IMR-90 (cell line): Measurements from ENCODE around the gene VWA8. TPM values are rescaled to one million over a fixed set of nuclear protein-coding genes. Genes with fewer than 3 reads are reported as not detected.

Experiments used
- ATAC-seq: fragments of 200-7000 bp; cut with Tn5 transposase; 2 replicates; pipeline ENCODE4 v1.9.1; 2020; ENCODE audit warnings: low read depth, mild to moderate bottlenecking, moderate library complexity
- BruUV-seq: library from RNA; stranded (reverse); fragments of 400-500 nt; replicated peaks from 2 replicates; lab custom pipeline; 2021; lab: Mats Ljungman, UMichigan
- CTCF ChIA-PET: fragments of 300-600 bp; formaldehyde crosslinking; extraction: SDS; loops from one replicate; lab custom pipeline; 2021; ENCODE audit warnings: antibody characterized with exemption; lab: Yijun Ruan, JAX
- POLR2A ChIA-PET: fragments of 300-600 bp; sonication (Branson Sonifier 250); formaldehyde crosslinking; loops from one replicate; lab custom pipeline; 2022; ENCODE audit warnings: antibody characterized with exemption; ENCODE audit not compliant: unreplicated experiment; lab: Charles Lee
- DNase-seq: peaks from one replicate; pipeline ENCODE4 v3.0.0; 2013
- H2AFZ ChIP-seq: replicated peaks from 2 replicates; pipeline ENCODE3; 2013; ENCODE audit warnings: low read length, mild to moderate bottlenecking; ENCODE audit not compliant: poor library complexity
- H2AK5ac ChIP-seq: 2 replicates; pipeline ENCODE4 v1.6.1; 2013; ENCODE audit warnings: low read depth, low read length, inconsistent platforms
- H2AK9ac ChIP-seq: replicated peaks from 2 replicates; pipeline ENCODE3; 2013; ENCODE audit warnings: mild to moderate bottlenecking, low read depth, low read length, moderate library complexity; ENCODE audit not compliant: poor library complexity
- H2BK120ac ChIP-seq: 2 replicates; pipeline ENCODE4 v1.6.1; 2013; ENCODE audit warnings: low read depth, low read length, inconsistent platforms
- H2BK15ac ChIP-seq: 3 replicates; pipeline ENCODE4 v1.6.1; 2013; ENCODE audit warnings: low read depth, low read length, inconsistent platforms
- H2BK20ac ChIP-seq: 2 replicates; pipeline ENCODE4 v1.6.1; 2013; ENCODE audit warnings: low read depth, mild to moderate bottlenecking, inconsistent platforms, low read length, moderate library complexity
- H2BK5ac ChIP-seq: 2 replicates; pipeline ENCODE4 v1.6.1; 2013; ENCODE audit warnings: mild to moderate bottlenecking, low read depth, low read length, inconsistent platforms; ENCODE audit not compliant: poor library complexity, severe bottlenecking
- H3K14ac ChIP-seq: replicated peaks from 2 replicates; pipeline ENCODE4 v1.6.1; 2013; ENCODE audit warnings: low read depth, low read length, inconsistent platforms
- H3K18ac ChIP-seq: 2 replicates; pipeline ENCODE4 v1.6.1; 2013; ENCODE audit warnings: low read depth, low read length, control low read depth
- H3K23ac ChIP-seq: 2 replicates; pipeline ENCODE4 v1.6.1; 2013; ENCODE audit warnings: low read depth, low read length, inconsistent platforms
- H3K27ac ChIP-seq: 2 replicates; pipeline ENCODE4 v1.5.1; 2013; ENCODE audit warnings: mild to moderate bottlenecking, control low read depth, low read length; ENCODE audit not compliant: insufficient read depth
- H3K27me3 ChIP-seq: 2 replicates; pipeline ENCODE4 v1.6.1; 2013; ENCODE audit warnings: low read length; ENCODE audit not compliant: control insufficient read depth, insufficient read depth
- H3K36me3 ChIP-seq: 2 replicates; pipeline ENCODE4 v1.6.1; 2013; ENCODE audit warnings: low read length, mixed read lengths; ENCODE audit not compliant: control insufficient read depth, insufficient read depth
- H3K4ac ChIP-seq: 2 replicates; pipeline ENCODE4 v1.6.1; 2013; ENCODE audit warnings: low read depth, low read length, inconsistent platforms
- H3K4me1 ChIP-seq: 2 replicates; pipeline ENCODE4 v1.6.1; 2013; ENCODE audit warnings: low read length, mixed read lengths; ENCODE audit not compliant: control insufficient read depth, insufficient read depth
- H3K4me2 ChIP-seq: 2 replicates; pipeline ENCODE4 v1.6.1; 2013; ENCODE audit warnings: low read depth, mild to moderate bottlenecking, control low read depth, low read length, moderate library complexity
- H3K4me3 ChIP-seq: 2 replicates; pipeline ENCODE4 v1.5.1; 2013; ENCODE audit warnings: low read depth, mild to moderate bottlenecking, control low read depth, low read length, moderate library complexity; ENCODE audit not compliant: insufficient read depth
- H3K56ac ChIP-seq: 2 replicates; pipeline ENCODE4 v1.6.1; 2013; ENCODE audit warnings: low read length, inconsistent platforms; ENCODE audit not compliant: insufficient read depth; ENCODE audit errors: extremely low read depth
- H3K79me1 ChIP-seq, 2 experiments: 2 replicates each; pipeline ENCODE4 v1.6.1; 2013; ENCODE audit warnings: low read length in 2 of 2, inconsistent platforms in 1 of 2, low read depth in 1 of 2
- H3K9ac ChIP-seq: 2 replicates; pipeline ENCODE4 v1.6.1; 2013; ENCODE audit warnings: low read depth, low read length, control low read depth
- H3K9me1 ChIP-seq: 2 replicates; pipeline ENCODE4 v1.6.1; 2013; ENCODE audit warnings: low read length, inconsistent platforms; ENCODE audit not compliant: insufficient read depth
- H3K9me3 ChIP-seq: 2 replicates; pipeline ENCODE4 v1.6.1; 2013; ENCODE audit warnings: low read length; ENCODE audit not compliant: control insufficient read depth, insufficient read depth
- H4K20me1 ChIP-seq: 2 replicates; pipeline ENCODE4 v1.6.1; 2013; ENCODE audit warnings: low read length, inconsistent platforms; ENCODE audit not compliant: insufficient read depth
- H4K5ac ChIP-seq: 2 replicates; pipeline ENCODE4 v1.6.1; 2013; ENCODE audit warnings: mild to moderate bottlenecking, low read depth, low read length, control low read depth
- H4K8ac ChIP-seq, 2 experiments: 2 replicates each; pipeline ENCODE4 v1.6.1; 2013; ENCODE audit warnings: low read depth in 2 of 2, low read length in 2 of 2, control low read depth in 1 of 2, inconsistent platforms in 1 of 2
- H4K91ac ChIP-seq: 2 replicates; pipeline ENCODE4 v1.6.1; 2013; ENCODE audit warnings: low read depth, low read length, inconsistent platforms; ENCODE audit not compliant: insufficient read depth
- BHLHE40 ChIP-seq: fragments of 150-350 bp; IDR thresholded peaks from 2 replicates; pipeline ENCODE4 v1.6.1; 2016; ENCODE audit warnings: mild to moderate bottlenecking, low read depth, low read length
- CEBPB ChIP-seq: IDR thresholded peaks from 2 replicates; pipeline ENCODE4 v1.6.1; 2012; ENCODE audit warnings: low read depth, low read length, improper control_type of control experiment
- CHD1 ChIP-seq: IDR thresholded peaks from 2 replicates; pipeline ENCODE4 v1.6.1; 2012; ENCODE audit warnings: low read depth, low read length, improper control_type of control experiment
- FOS ChIP-seq: fragments of 150-350 bp; IDR thresholded peaks from 2 replicates; pipeline ENCODE4 v1.6.1; 2016; ENCODE audit warnings: low read depth, low read length
- MAFK ChIP-seq: IDR thresholded peaks from 2 replicates; pipeline ENCODE4 v1.6.1; 2012; ENCODE audit warnings: low read depth, low read length, improper control_type of control experiment
- MAZ ChIP-seq: IDR thresholded peaks from 2 replicates; pipeline ENCODE4 v1.6.1; 2012; ENCODE audit warnings: low read depth, mild to moderate bottlenecking, low read length, improper control_type of control experiment, moderate library complexity, borderline replicate concordance
- MXI1 ChIP-seq: IDR thresholded peaks from 2 replicates; pipeline ENCODE4 v1.6.1; 2012; ENCODE audit warnings: low read depth, mild to moderate bottlenecking, low read length, moderate library complexity, borderline replicate concordance
- NFE2L2 ChIP-seq: fragments of 150-350 bp; IDR thresholded peaks from 2 replicates; pipeline ENCODE4 v1.6.1; 2016; ENCODE audit warnings: low read depth, mild to moderate bottlenecking, low read length
- POLR2A ChIP-seq: IDR thresholded peaks from 2 replicates; pipeline ENCODE4 v1.6.1; 2012; ENCODE audit warnings: mild to moderate bottlenecking, low read depth, low read length
- RAD21 ChIP-seq: IDR thresholded peaks from 2 replicates; pipeline ENCODE4 v1.6.1; 2012; ENCODE audit warnings: low read length, improper control_type of control experiment
- RCOR1 ChIP-seq: IDR thresholded peaks from 2 replicates; pipeline ENCODE4 v1.6.1; 2012; ENCODE audit warnings: mild to moderate bottlenecking, low read length, improper control_type of control experiment; ENCODE audit not compliant: insufficient replicate concordance
- RFX5 ChIP-seq: IDR thresholded peaks from 2 replicates; pipeline ENCODE4 v1.8.0; 2012; ENCODE audit warnings: low read depth, mild to moderate bottlenecking, low read length, moderate library complexity
- SMC3 ChIP-seq: fragments of 150-350 bp; IDR thresholded peaks from 2 replicates; pipeline ENCODE4 v1.6.1; 2016; ENCODE audit warnings: low read depth, mild to moderate bottlenecking, antibody characterized with exemption, low read length, moderate library complexity
- USF2 ChIP-seq: fragments of 150-350 bp; IDR thresholded peaks from 2 replicates; pipeline ENCODE4 v1.6.1; 2017; ENCODE audit warnings: mild to moderate bottlenecking, antibody characterized with exemption, low read length, low read depth
- WGBS, 2 experiments: methylation state at CpG; one replicate each; pipeline versions ENCODE4 v1.1.5 to v1.1.7; 2013; ENCODE audit warnings: missing lambda C conversion rate in 2 of 2; ENCODE audit not compliant: insufficient read length in 1 of 2; ENCODE audit errors: extremely low coverage in 2 of 2; 5-methylcytosine and 5-hydroxymethylcytosine counted together
- dilution Hi-C: fragments of 300-500 bp; cut with HindIII; formaldehyde crosslinking; loops from one replicate; pipeline ENCODE4 v1.14.3; 2018; ENCODE audit warnings: low sequenced_read_pairs; ENCODE audit not compliant: unreplicated experiment
- in situ Hi-C: fragments of 300-500 bp; cut with MboI; formaldehyde crosslinking; loops from 3 replicates; pipeline ENCODE4 v1.14.3; 2019; ENCODE audit warnings: low sequenced_read_pairs, inconsistent platforms, mixed read lengths
- intact Hi-C: fragments of 100-400 bp; cut with micrococcal nuclease; formaldehyde crosslinking; loops from 2 replicates; pipeline ENCODE4 v1.10.0; 2022
- polyA plus RNA-seq, 3 experiments: library from polyadenylated mRNA; depleted of rRNA; stranded (reverse); fragments of >200 nt; gene quantifications; 2 replicates each; pipeline ENCODE4 v1.2.3, GENCODE V29; 2012; ENCODE audit warnings: low replicate concordance in 1 of 3
- total RNA-seq: library from RNA; depleted of rRNA; stranded (reverse); fragments of >200 nt; gene quantifications from 2 replicates; pipeline ENCODE4 v1.2.3, GENCODE V29; 2012
- TF ChIP-seq, protein P1 (sequence below): conservative IDR thresholded peaks from 2 replicates; pipeline ENCODE4 v1.5.1; 2012; ENCODE audit warnings: mild to moderate bottlenecking, low read depth, low read length, improper control_type of control experiment

VWA8 gene
- total and polyA plus RNA-seq, 2 of the 4 experiments (the other 2 are of a cell fraction) = 5.9 to 18.3 TPM

DNA sequence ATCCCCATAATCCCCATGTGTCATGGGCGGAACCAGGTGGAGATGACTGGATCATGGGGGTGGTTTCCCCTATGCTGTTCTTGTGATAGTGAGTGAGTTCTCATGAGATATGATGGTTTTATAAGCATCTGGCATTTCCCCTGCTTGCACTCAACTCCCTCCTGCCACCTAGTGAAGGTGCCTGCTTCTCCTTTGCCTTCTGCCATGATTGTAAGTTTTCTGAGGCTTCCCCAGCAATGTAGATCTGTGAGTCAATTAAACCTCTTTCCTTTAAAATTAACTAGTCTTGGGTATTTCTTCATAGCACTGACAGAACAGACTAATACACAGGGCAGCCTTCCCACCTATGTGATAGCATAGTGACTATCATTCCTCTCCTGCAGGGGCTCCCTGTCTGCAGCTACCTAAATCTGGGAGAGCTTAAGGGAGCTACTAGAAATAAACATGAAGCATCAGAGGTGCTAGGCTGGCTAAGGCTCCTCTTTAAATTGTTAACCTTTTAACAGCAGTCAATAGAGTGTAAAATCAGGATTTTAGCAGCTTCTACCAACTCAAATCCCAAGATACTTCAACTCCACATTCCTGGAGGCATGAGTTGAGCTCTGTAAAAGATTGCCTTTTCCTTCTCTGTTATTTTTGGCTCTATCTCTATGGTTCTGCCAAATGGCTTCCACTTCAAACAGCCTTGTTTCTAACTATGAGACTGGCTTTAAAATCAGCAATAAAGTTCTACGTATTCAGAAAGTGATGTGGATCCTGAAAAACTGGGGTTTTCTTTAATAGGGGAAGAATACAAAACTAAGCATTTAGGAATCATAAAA is 112.3 kb downstream of the VWA8 start:
- dilution Hi-C loops (no loop called here), in situ Hi-C loops (no loop called here), intact Hi-C loops (no loop called here)
- no peak overlapping the region for H3K18ac ChIP-seq
- H4K8ac ChIP-seq = no peak overlapping the region
- no peaks in the 10 kb centered on the region for H3K27me3 ChIP-seq
- H3K4ac ChIP-seq = no peak overlapping the region
- POLR2A ChIA-PET = no interaction called here
- no peak overlapping the region for H2BK120ac ChIP-seq
- H2BK15ac ChIP-seq = no peak overlapping the region
- H2BK5ac ChIP-seq = no peak overlapping the region
- H2AK5ac ChIP-seq = no peak overlapping the region
- H3K23ac ChIP-seq = no peak overlapping the region
- DNase-seq (peak; percentile 52), ATAC-seq (peak; percentile 76)
- WGBS, 2 experiments = no CpG with 5 or more reads among the region's 2 CpGs
- no peaks in the 10 kb centered on the region for H3K9me3 ChIP-seq
- no peak overlapping the region for H3K4me2 ChIP-seq
- no peak overlapping the region for H3K27ac ChIP-seq
- no peaks in the 10 kb centered on the region for H4K20me1 ChIP-seq
- no peak overlapping the region for H2AK9ac ChIP-seq
- peaks cover 2% of the 10 kb centered on the region; the same call in 1 of the 2 replicates for H3K4me1 ChIP-seq
- no peaks in the 10 kb centered on the region for H3K9me1 ChIP-seq
- BruUV-seq = no TSS peak
- H3K9ac ChIP-seq = no peak overlapping the region
- no peak overlapping the region for H4K5ac ChIP-seq
- no peaks in the 10 kb centered on the region for H3K79me1 ChIP-seq
- no peak overlapping the region for H3K56ac ChIP-seq
- H4K91ac ChIP-seq = no peak overlapping the region
- no peak overlapping the region for H3K14ac ChIP-seq
- H2BK20ac ChIP-seq = no peak overlapping the region
- H3K4me3 ChIP-seq = no peak overlapping the region
- CTCF ChIA-PET = no interaction called here
- H2AFZ ChIP-seq = no peak overlapping the region
- H3K36me3 ChIP-seq = no peaks in the 10 kb centered on the region
- TF ChIP-seq POLR2A (no peak), SMC3 (no peak), FOS (no peak), MAZ (no peak), USF2 (no peak), NFE2L2 (no peak), CHD1 (no peak), MAFK (no peak), CEBPB (no peak), MXI1 (no peak), BHLHE40 (no peak), RFX5 (no peak), RAD21 (no peak), RCOR1 (no peak)
- TF ChIP-seq, protein P1, sequence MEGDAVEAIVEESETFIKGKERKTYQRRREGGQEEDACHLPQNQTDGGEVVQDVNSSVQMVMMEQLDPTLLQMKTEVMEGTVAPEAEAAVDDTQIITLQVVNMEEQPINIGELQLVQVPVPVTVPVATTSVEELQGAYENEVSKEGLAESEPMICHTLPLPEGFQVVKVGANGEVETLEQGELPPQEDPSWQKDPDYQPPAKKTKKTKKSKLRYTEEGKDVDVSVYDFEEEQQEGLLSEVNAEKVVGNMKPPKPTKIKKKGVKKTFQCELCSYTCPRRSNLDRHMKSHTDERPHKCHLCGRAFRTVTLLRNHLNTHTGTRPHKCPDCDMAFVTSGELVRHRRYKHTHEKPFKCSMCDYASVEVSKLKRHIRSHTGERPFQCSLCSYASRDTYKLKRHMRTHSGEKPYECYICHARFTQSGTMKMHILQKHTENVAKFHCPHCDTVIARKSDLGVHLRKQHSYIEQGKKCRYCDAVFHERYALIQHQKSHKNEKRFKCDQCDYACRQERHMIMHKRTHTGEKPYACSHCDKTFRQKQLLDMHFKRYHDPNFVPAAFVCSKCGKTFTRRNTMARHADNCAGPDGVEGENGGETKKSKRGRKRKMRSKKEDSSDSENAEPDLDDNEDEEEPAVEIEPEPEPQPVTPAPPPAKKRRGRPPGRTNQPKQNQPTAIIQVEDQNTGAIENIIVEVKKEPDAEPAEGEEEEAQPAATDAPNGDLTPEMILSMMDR = no peak
